Endothelial cell of umbilical vein (primary cell): Measurements from ENCODE around the gene DDX3X. TPM values are rescaled to one million over a fixed set of nuclear protein-coding genes. Genes with fewer than 3 reads are reported as not detected.

Source experiments
- BruUV-seq: library from RNA; stranded (reverse); fragments of 400-500 nt; replicated peaks from 2 replicates; lab custom pipeline; 2021; lab: Mats Ljungman, UMichigan
- CTCF ChIA-PET: fragments of 300-600, 350-600 bp; sonication (Branson Sonifier 250); formaldehyde crosslinking; loops from one replicate; lab custom pipeline; 2021; ENCODE audit warnings: antibody characterized with exemption, inconsistent platforms; lab: Charles Lee
- POLR2A ChIA-PET: fragments of 300-600, 350-600 bp; sonication (Branson Sonifier 250); formaldehyde crosslinking; loops from one replicate; lab custom pipeline; 2021; ENCODE audit warnings: antibody characterized with exemption, inconsistent platforms; lab: Charles Lee
- DNase-seq: peaks from one replicate; pipeline ENCODE4 v3.0.0-alpha.2; 2011; ENCODE audit warnings: low read depth, low spot score
- FAIRE-seq: peaks from 2 replicates; lab custom pipeline; 2011; peaks lifted over from hg19 to GRCh38; lab: Jason Lieb, UNC
- H2AFZ ChIP-seq: 2 replicates; pipeline ENCODE4 v1.6.0; 2012; ENCODE audit warnings: low read depth, low read length, control low read depth, inconsistent platforms
- H3K27ac ChIP-seq: 2 replicates; pipeline ENCODE4 v1.5.1; 2011; ENCODE audit warnings: low read depth, mild to moderate bottlenecking, control low read depth, low read length, moderate library complexity; ENCODE audit not compliant: insufficient read depth
- H3K27me3 ChIP-seq, 2 experiments: 2 replicates each; pipeline versions ENCODE4 v1.6.0 to v1.6.1; 2011; ENCODE audit warnings: low read length in 2 of 2, mixed read lengths in 1 of 2; ENCODE audit not compliant: control insufficient read depth in 2 of 2, insufficient read depth in 2 of 2
- H3K36me3 ChIP-seq, 2 experiments: 2 replicates in 1 of 2; 3 replicates in 1 of 2; pipeline ENCODE4 v1.5.1; 2011; ENCODE audit warnings: low read length in 2 of 2, mild to moderate bottlenecking in 1 of 2, moderate library complexity in 1 of 2; ENCODE audit not compliant: control insufficient read depth in 2 of 2, insufficient read depth in 2 of 2; ENCODE audit errors: extremely low read depth in 1 of 2
- H3K4me1 ChIP-seq: 3 replicates; pipeline ENCODE4 v1.5.1; 2011; ENCODE audit warnings: mild to moderate bottlenecking, low read length; ENCODE audit not compliant: control insufficient read depth, insufficient read depth; ENCODE audit errors: extremely low read depth
- H3K4me2 ChIP-seq: 2 replicates; pipeline ENCODE4 v1.6.1; 2011; ENCODE audit warnings: low read length, control low read depth, mixed read lengths; ENCODE audit not compliant: insufficient read depth
- H3K4me3 ChIP-seq, 3 experiments: fragments of 200-600 bp in 1 of 3; sonication (generic), shearing (Covaris generic) in 1 of 3; replicated peaks in 1 of 3; 2 replicates each; pipeline ENCODE4 v1.5.1; 2011 to 2016; ENCODE audit warnings: control low read depth in 3 of 3, low read length in 3 of 3, mild to moderate bottlenecking in 2 of 3, inconsistent platforms in 1 of 3, low read depth in 1 of 3, moderate library complexity in 1 of 3; ENCODE audit not compliant: insufficient read depth in 1 of 3
- H3K79me2 ChIP-seq: 2 replicates; pipeline ENCODE4 v1.6.0; 2012; ENCODE audit warnings: low read length, inconsistent platforms; ENCODE audit not compliant: control insufficient read depth, insufficient read depth
- H3K9ac ChIP-seq: replicated peaks from 2 replicates; pipeline ENCODE3; 2011; ENCODE audit warnings: low read length, control low read depth; ENCODE audit not compliant: insufficient read depth; ENCODE audit errors: extremely low read depth
- H3K9me1 ChIP-seq: replicated peaks from 3 replicates; pipeline ENCODE4 v1.6.0; 2011; ENCODE audit warnings: mild to moderate bottlenecking, low read length; ENCODE audit not compliant: control insufficient read depth, insufficient read depth; ENCODE audit errors: extremely low read depth
- H3K9me3 ChIP-seq: replicated peaks from 2 replicates; pipeline ENCODE4 v1.5.1; 2012; ENCODE audit warnings: low read length, inconsistent platforms; ENCODE audit not compliant: control insufficient read depth, insufficient read depth
- H4K20me1 ChIP-seq: replicated peaks from 2 replicates; pipeline ENCODE3; 2011; ENCODE audit warnings: mild to moderate bottlenecking, low read length; ENCODE audit not compliant: control insufficient read depth, insufficient read depth; ENCODE audit errors: extremely low read depth
- CTCF ChIP-seq, 2 donors: IDR thresholded peaks; 1 replicate in 1 of 2; 2 replicates in 1 of 2; pipeline ENCODE4 v1.5.1; 2011; ENCODE audit warnings: low read length in 2 of 2, mild to moderate bottlenecking in 2 of 2, moderate library complexity in 2 of 2, control low read depth in 1 of 2, inconsistent platforms in 1 of 2, low read depth in 1 of 2; ENCODE audit not compliant: insufficient read depth in 1 of 2; ENCODE audit errors: extremely low read depth in 1 of 2
- EZH2 ChIP-seq: IDR thresholded peaks from 2 replicates; pipeline ENCODE4 v1.6.1; 2012; ENCODE audit warnings: borderline replicate concordance, low read depth, mild to moderate bottlenecking, moderate library complexity, low read length, inconsistent platforms; ENCODE audit not compliant: severe bottlenecking
- FOS ChIP-seq: IDR thresholded peaks from 2 replicates; pipeline ENCODE4 v1.6.1; 2011; ENCODE audit warnings: mild to moderate bottlenecking, low read length, moderate library complexity, borderline replicate concordance; ENCODE audit not compliant: insufficient read depth
- GATA2 ChIP-seq: IDR thresholded peaks from 2 replicates; pipeline ENCODE4 v1.7.0; 2011; ENCODE audit warnings: low read depth, mild to moderate bottlenecking, moderate library complexity, mixed read lengths, low read length; ENCODE audit not compliant: insufficient read length, insufficient read depth
- JUN ChIP-seq: IDR thresholded peaks from 2 replicates; pipeline ENCODE4 v1.6.1; 2011; ENCODE audit warnings: borderline replicate concordance, low read depth; ENCODE audit not compliant: insufficient read length, insufficient read depth
- MYC ChIP-seq: IDR thresholded peaks from one replicate; pipeline ENCODE4 v1.6.1; 2011; ENCODE audit warnings: mild to moderate bottlenecking, low read depth, low read length
- POLR2A ChIP-seq: IDR thresholded peaks from 2 replicates; pipeline ENCODE4 v1.6.1; 2012; ENCODE audit warnings: low read depth, mild to moderate bottlenecking, control low read depth, low read length
- POLR2AphosphoS5 ChIP-seq: IDR thresholded peaks from 2 replicates; pipeline ENCODE4 v1.6.1; 2012; ENCODE audit warnings: low read depth, mild to moderate bottlenecking, control low read depth, low read length, moderate library complexity; ENCODE audit not compliant: insufficient read depth
- dilution Hi-C: fragments of 300-500 bp; cut with MboI; formaldehyde crosslinking; loops from one replicate; pipeline ENCODE4 v1.15.0; 2019; ENCODE audit warnings: low sequenced_read_pairs; ENCODE audit not compliant: extremely low pct_ligation_motif_present
- intact Hi-C: fragments of 100-400 bp; cut with micrococcal nuclease; formaldehyde crosslinking; loops from one replicate; pipeline ENCODE4 v1.10.0; 2022
- polyA plus RNA-seq, 4 experiments: library from polyadenylated mRNA; depleted of rRNA in 3 of 4; stranded (reverse) in 3 of 4; unstranded in 1 of 4; fragments of >200 nt; gene quantifications; 2 replicates each; pipeline versions ENCODE4 v1.2.1 to v1.2.3, GENCODE V29; 2011 to 2012; ENCODE audit warnings: missing spikeins in 1 of 4
- total RNA-seq: library from RNA; stranded (reverse); gene quantifications from 2 replicates; pipeline ENCODE4 v1.2.3, GENCODE V29; 2021
- TF ChIP-seq, protein P1 (sequence below): IDR thresholded peaks from 2 replicates; pipeline ENCODE4 v1.6.1; 2011; ENCODE audit not compliant: insufficient read depth, insufficient read length

The DDX3X gene
- total and polyA plus RNA-seq, 2 donors (not counting 3 experiments of a cell fraction or from before 2014, with no cell fraction given) = 48.5 to 300 TPM

- H2AFZ ChIP-seq = no peak overlapping the region
- H3K79me2 ChIP-seq = peaks cover 35% of the 10 kb centered on the region
- FAIRE-seq (peak; percentile 59), DNase-seq (peak; percentile 53)
- peak overlapping the region; percentile 97 for H3K9ac ChIP-seq
- POLR2A ChIA-PET = no interaction called here
- H3K36me3 ChIP-seq = no peaks in the 10 kb centered on the region
- peak overlapping the region; percentile 12 to 69 (median 58) for H3K4me3 ChIP-seq
- intact Hi-C loops = loop anchor here (2.0 to 10.0 kb wide), 3 partner anchors 32 to 248 kb away; partner anchors contain the start of gene USP9X
- no peaks in the 10 kb centered on the region for H3K9me3 ChIP-seq
- TSS peak; percentile 64 for BruUV-seq
- no peaks in the 10 kb centered on the region for H3K9me1 ChIP-seq
- H3K4me1 ChIP-seq = peaks cover 7% of the 10 kb centered on the region
- TF ChIP-seq EZH2 = no peak
- no peak for TF ChIP-seq MYC
- no peak for TF ChIP-seq POLR2AphosphoS5
- TF ChIP-seq, protein P1, sequence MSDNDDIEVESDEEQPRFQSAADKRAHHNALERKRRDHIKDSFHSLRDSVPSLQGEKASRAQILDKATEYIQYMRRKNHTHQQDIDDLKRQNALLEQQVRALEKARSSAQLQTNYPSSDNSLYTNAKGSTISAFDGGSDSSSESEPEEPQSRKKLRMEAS = no peak
- TF ChIP-seq GATA2 = no peak
- TF ChIP-seq CTCF (IDR thresholded peaks at IDR 0.05; ENCODE audit: extremely low read depth in 1 of 2, insufficient read depth in 1 of 2, low read depth in 1 of 2, low read length in 2 of 2) = no peak
- no peak for TF ChIP-seq FOS
- TF ChIP-seq JUN = no peak
- TF ChIP-seq POLR2A = no peak
- H3K27me3 ChIP-seq = no peaks in the 10 kb centered on the region
- peak overlapping the region; percentile 96 for H3K27ac ChIP-seq
- H3K4me2 ChIP-seq = peak overlapping the region; percentile 69
- H4K20me1 ChIP-seq = peaks cover 5% of the 10 kb centered on the region
- CTCF ChIA-PET = no interaction called here
- dilution Hi-C loops = no loop called here
Observed at GRCh38 chrX:41332408-41333002, 1.5 kb upstream of the DDX3X start.
